Central memory CD8-positive, alpha-beta T cell (primary cell): Measurements from ENCODE around the gene MAD1L1.

ENCODE experiments used
- ATAC-seq: fragments of 150-1000 bp; cut with Tn5 transposase; replicated peaks from 2 replicates; pipeline ENCODE4 v1.10.0; 2022; ENCODE audit warnings: mild to moderate bottlenecking, moderate FRiP score, moderate number of reproducible peaks; ENCODE audit not compliant: poor library complexity, severe bottlenecking; ENCODE audit errors: extremely low read depth
- DNase-seq, 2 donors: peaks; one replicate each; pipeline ENCODE4 v3.0.0; 2021; ENCODE audit warnings: low spot score in 2 of 2
- H3K27ac Mint-ChIP-seq: one replicate; pipeline ENCODE4 v1.8.0; 2022; ENCODE audit warnings: low read depth, mild to moderate bottlenecking, moderate library complexity, mixed read lengths
- H3K27me3 Mint-ChIP-seq: one replicate; pipeline ENCODE4 v1.8.0; 2022; ENCODE audit warnings: mixed read lengths
- H3K36me3 Mint-ChIP-seq: one replicate; pipeline ENCODE4 v1.8.0; 2022; ENCODE audit warnings: mild to moderate bottlenecking, moderate library complexity, mixed read lengths; ENCODE audit not compliant: insufficient read depth
- H3K4me1 Mint-ChIP-seq: one replicate; pipeline ENCODE4 v1.8.0; 2022; ENCODE audit warnings: mixed read lengths
- H3K4me3 Mint-ChIP-seq: one replicate; pipeline ENCODE4 v1.8.0; 2022; ENCODE audit warnings: mild to moderate bottlenecking, moderate library complexity, mixed read lengths
- H3K9me3 Mint-ChIP-seq: one replicate; pipeline ENCODE4 v1.8.0; 2022; ENCODE audit warnings: mixed read lengths

MAD1L1 gene

DNA sequence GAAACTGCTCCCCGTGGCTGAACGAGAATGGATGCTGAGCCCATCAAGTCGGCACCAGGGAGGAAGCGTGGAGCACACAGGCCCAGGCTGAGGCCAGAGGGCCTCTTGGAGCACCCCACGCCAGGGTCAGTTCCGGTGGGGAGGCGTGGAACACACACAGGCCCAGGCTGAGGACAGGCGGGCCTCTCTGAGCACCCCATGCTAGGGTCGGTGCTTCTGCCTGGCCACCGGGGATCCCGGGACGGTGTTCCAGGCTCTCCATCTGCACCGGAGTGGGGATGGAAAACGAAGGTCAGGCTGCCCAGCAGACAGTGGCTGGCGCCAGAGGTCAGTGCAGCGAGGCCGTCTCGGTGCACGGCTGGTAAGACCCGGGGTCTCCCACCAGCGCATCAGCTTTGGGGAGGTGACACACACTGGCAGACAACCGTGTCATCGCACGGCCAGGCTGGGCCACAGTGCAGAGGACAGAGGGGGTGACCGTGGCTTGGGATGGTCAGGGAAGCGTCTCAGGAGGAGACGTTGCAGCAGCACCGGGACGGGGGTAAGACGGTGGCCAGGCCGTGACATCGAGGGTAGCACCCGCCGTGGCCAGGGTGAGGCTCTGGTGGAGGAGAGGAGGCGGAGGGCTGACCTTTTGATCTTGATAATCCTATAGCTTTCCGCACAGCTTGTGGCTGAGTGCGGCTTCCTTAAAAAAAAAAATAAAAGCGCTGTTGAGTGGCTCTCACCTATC lies 358.7 kb downstream of the MAD1L1 start:
- Mint-ChIP-seq H3K9me3 (no peaks in the 10 kb centered on the region), H3K36me3 (peaks cover 6% of the 10 kb centered on the region), H3K4me3 (no peak overlapping the region), H3K27ac (no peak overlapping the region), H3K4me1 (peaks cover 35% of the 10 kb centered on the region), H3K27me3 (no peaks in the 10 kb centered on the region)
- DNase-seq, result no peak
- ATAC-seq, result no peak

DNA sequence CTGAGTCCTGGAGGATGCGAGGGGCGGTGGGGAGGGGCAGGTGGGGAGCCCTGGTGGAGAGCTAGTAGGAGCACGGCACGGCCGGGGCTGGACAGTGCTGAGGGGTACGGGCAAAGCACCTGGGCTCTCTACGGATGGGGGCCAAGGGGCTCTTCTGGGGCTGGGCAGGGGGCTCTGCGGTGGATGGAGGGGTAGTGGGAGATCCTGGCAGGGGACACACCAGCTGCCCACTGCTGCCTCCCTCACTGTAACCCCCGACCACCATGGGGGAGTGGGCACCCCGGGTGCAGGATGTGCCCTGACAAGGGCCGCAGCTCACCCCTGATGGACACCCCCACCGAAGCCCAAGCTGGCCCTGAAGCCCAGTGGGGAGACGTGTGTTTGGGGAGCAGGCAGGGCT lies 359.3 kb downstream of the MAD1L1 start:
- no peak overlapping the region for H3K27ac Mint-ChIP-seq

DNA sequence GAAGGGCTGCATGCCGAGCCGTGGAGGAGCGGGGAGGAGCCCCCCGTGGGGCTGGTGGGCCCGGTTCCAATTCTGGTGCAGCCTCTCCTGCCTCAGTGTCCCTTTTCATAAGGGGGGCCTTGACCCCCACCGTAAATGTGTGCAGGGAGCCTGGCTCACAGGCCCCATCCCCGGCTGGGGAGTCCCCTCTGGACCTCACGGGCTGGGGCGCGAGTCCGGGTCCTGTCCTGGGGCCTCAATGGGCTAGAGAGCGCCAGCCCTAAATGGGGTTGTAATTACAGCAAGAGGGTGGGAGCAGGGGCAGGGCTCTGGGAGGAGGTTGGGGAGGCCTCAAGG lies 359.7 kb downstream of the MAD1L1 start:
- H3K27me3 Mint-ChIP-seq, result no peaks in the 10 kb centered on the region
- H3K4me1 Mint-ChIP-seq, result peaks cover 35% of the 10 kb centered on the region
- peaks cover 6% of the 10 kb centered on the region for H3K36me3 Mint-ChIP-seq
- no peak for ATAC-seq
- H3K9me3 Mint-ChIP-seq, result no peaks in the 10 kb centered on the region
- no peak for DNase-seq
- H3K27ac Mint-ChIP-seq, result peak overlapping the region; percentile 10
- no peak overlapping the region for H3K4me3 Mint-ChIP-seq

More for the DNA sequence above, 359.3 kb downstream of the MAD1L1 start:
- H3K9me3 Mint-ChIP-seq, result no peaks in the 10 kb centered on the region
- peaks cover 35% of the 10 kb centered on the region for H3K4me1 Mint-ChIP-seq
- peaks cover 6% of the 10 kb centered on the region for H3K36me3 Mint-ChIP-seq
- H3K4me3 Mint-ChIP-seq, result no peak overlapping the region
- ATAC-seq (no peak), DNase-seq (no peak)
- no peaks in the 10 kb centered on the region for H3K27me3 Mint-ChIP-seq

DNA sequence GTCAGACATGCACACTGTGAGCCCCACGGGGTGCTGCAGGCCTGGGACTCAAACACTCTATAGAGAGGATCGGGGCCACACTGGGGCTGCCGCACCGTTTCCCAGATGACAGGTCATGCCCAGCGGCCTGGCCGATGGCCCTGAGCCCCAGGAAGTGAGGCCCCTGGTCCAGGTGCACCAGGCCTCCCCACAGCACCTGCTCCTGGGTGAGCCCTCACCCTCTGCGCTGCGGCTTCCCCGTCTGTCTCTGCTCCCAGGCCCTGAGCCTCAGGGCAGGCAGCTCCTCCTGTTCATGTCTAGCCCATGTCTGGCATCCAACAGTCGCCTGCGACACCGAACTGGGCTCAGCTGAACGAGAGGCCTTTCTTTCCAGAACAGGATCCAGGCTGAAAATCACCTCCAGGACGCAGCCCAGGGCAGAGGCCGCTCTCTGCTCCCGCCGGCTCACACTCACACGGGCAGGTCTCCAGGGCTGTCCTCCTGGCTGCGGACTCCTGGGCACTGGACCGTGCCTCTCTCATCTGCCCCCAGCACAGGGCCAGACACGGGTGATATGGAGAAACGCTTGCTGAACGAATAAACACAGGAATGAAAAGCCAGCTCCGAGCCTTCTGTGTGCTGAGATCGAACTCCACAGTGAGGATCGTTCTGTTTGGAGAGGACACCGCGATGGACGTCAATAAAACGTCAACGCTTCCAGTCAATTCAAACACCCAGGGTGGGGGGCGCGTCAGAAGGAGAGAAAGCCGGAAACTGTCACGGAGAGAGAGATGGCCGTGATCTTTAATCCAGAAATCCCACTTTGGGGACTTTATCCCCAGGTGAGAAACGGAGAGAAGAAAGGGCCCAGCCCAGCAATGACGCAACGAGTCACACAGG lies 360.3 kb downstream of the MAD1L1 start:
- Mint-ChIP-seq H3K27ac (peak overlapping the region; percentile 10), H3K27me3 (no peaks in the 10 kb centered on the region), H3K4me3 (no peak overlapping the region), H3K9me3 (no peaks in the 10 kb centered on the region), H3K36me3 (peaks cover 6% of the 10 kb centered on the region), H3K4me1 (peaks cover 35% of the 10 kb centered on the region)
- DNase-seq (no peak), ATAC-seq (no peak)

DNA sequence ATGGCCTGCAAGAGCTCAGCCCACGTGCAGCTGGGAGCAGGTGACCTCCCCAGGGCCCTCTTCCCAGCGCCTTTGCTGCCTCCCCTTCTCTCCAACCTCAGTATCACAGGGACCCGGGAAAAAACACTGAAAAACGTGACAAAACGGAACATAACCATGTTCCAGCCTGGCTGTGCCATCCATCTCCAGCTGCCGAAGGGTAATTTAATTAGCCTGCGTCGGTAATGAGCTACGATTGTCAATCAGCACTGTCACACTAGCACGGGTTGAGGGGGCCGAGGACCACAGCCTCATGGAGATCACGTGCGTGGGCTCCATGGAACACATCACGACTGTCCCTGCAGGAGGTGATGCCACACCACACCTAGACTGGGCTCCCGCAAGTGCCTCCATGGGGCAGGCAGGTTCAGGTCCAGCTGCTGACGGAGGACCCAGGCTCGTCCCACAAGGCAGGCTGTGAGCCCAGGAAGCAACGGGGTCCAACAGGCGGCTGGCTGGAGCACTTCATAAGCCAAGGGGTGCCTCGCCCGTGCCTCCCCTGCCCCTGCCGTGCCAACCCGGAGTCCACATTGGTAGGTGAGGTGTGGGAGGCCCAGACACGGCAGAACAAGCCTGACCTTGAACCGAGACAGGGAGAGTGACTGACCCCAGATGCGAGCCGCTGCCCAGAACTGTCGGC lies 363.2 kb downstream of the MAD1L1 start:
- ATAC-seq (no peak), DNase-seq (no peak)
- no peaks in the 10 kb centered on the region for H3K27me3 Mint-ChIP-seq
- peaks cover 44% of the 10 kb centered on the region for H3K4me1 Mint-ChIP-seq
- H3K27ac Mint-ChIP-seq, result no peak overlapping the region
- no peak overlapping the region for H3K4me3 Mint-ChIP-seq
- peaks cover 12% of the 10 kb centered on the region for H3K36me3 Mint-ChIP-seq
- no peaks in the 10 kb centered on the region for H3K9me3 Mint-ChIP-seq

DNA sequence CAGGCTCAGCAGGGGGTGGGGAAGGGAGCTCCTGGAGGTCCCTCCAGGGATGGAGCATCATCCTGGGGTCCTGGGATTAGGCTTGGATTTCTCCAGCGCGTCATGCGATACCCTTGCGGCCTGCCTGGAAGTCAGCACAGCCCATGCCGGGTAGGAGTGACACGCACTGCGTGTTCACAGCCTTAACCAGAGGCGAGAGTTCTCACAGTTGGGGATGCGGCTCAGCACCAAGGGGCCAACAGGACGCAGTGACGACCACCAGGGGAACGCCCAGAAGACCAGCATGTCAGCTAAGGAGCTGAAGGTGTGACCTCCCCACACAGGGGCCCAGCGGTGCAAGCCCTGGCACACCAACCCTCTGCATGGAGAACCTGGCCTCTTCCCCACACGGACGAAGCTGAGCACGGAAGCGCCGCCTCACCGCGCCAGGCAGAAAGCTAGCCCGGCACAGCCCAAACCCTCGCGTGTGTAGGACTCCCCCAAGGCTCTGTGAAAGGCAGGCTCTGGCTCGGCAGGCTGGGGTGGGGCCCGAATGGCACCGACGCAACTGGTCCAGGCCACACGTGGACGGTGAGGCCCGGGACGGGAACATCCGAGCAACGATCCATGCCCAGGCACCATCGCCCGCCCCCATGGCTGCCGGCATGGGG lies 364.1 kb downstream of the MAD1L1 start:
- peaks cover 10% of the 10 kb centered on the region for H3K36me3 Mint-ChIP-seq
- DNase-seq (no peak), ATAC-seq (no peak)
- no peaks in the 10 kb centered on the region for H3K27me3 Mint-ChIP-seq
- H3K4me3 Mint-ChIP-seq, result no peak overlapping the region
- H3K4me1 Mint-ChIP-seq, result peaks cover 37% of the 10 kb centered on the region
- no peak overlapping the region for H3K27ac Mint-ChIP-seq
- no peaks in the 10 kb centered on the region for H3K9me3 Mint-ChIP-seq

DNA sequence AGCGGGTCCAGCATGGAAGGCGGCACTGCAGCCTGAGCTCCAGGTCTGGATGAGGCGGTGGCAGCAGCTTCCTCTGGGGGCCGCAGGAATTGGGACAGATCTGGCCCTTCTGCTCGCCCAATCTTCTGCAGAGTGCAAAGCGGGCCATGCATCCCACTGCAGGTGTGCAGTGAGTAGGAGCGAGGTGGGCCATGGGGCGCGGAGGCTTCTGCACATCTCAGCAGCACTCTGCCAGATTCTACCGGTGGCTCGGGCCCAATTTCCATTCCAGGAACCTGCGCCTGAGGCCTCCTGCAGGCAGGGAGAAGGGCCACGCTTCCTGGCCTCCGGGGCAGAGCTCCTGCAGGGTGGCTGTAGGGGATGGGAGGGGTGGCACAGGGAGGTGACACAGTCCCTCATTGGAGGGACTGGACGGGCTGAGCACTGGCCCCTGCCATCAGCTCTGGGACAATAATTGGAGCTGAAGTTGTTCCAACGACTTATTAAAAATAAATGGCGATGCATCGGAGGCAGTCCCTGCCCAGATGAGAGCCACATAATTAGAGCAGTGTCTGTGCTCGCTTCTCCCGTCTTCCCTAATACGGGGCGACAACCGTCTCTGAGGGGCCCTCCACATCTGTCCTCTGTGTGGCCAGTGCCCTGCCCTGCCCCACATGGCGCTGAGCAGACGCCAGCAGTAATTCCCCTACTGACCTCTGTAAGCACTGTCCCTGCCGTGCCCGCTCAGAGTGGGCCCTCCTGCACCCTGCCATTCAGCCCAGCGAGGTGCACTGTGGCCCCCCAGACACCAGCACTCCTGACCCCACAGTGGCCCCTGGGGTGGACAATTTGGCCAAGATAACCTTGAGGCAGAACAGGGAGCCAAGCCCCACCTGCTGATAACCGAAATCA lies 365.1 kb downstream of the MAD1L1 start:
- peak overlapping the region; percentile 41 for H3K27ac Mint-ChIP-seq
- H3K36me3 Mint-ChIP-seq, result peaks cover 10% of the 10 kb centered on the region
- no peak for ATAC-seq
- H3K4me3 Mint-ChIP-seq, result peak overlapping the region; percentile 18
- H3K27me3 Mint-ChIP-seq, result no peaks in the 10 kb centered on the region
- no peak for DNase-seq
- no peaks in the 10 kb centered on the region for H3K9me3 Mint-ChIP-seq
- H3K4me1 Mint-ChIP-seq, result peaks cover 37% of the 10 kb centered on the region

DNA sequence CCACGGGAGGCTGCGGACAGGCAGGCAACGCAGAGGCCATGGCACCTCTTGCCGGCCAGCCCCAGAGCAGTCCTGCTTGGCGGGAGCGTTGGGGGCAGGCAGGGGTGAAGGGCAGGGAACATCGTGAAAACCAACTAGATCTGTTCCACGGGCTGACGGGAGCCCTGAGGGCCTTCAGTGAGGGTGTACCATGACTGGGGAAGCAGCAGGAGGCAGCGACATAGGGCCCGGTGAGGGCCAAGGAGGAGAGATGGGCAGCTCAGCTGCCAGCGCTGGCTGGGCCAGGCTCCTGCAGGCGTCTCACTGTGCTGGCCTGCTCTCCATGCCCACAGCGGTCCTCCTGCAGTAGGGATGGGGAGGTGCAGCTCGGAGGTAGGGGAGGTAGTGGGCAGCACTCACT lies 366.1 kb downstream of the MAD1L1 start:
- H3K27ac Mint-ChIP-seq, result peak overlapping the region; percentile 78
- DNase-seq (no peak), ATAC-seq (no peak)
- no peaks in the 10 kb centered on the region for H3K27me3 Mint-ChIP-seq
- H3K9me3 Mint-ChIP-seq, result no peaks in the 10 kb centered on the region
- no peak overlapping the region for H3K4me3 Mint-ChIP-seq
- peaks cover 37% of the 10 kb centered on the region for H3K4me1 Mint-ChIP-seq
- H3K36me3 Mint-ChIP-seq, result peaks cover 10% of the 10 kb centered on the region

DNA sequence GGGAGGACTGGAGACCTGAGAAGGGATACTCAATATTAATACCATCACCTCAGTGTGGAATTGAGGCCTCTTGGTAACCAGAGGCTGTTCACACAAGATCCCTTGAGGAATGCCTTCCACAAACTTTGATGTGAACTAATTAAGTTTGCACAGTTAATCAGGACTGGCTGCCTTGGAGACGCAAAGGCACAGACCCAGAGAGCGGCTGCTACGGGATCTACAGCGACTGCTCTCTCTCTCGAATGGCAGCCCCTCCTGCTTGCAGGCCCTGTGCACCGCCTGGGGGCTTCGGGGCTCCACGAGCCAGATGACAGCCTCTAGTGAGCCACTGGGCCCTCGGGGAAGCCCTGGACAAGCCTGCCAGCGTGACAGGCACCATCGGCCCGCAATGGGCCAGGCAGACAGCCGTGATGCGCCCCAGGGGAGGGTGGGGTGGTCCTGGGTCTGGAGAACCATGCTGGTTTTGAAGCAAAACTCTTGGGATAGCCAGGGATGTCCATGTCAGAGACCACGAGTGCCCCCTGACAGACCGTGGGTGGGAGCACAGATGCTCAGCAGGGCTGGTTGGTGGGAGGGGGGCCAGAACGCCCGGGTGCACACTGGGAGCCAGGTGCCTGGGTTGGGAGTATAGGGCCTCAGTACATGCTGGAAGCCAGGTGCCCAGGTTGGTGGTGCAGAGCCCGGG lies 367.0 kb downstream of the MAD1L1 start:
- ATAC-seq (no peak), DNase-seq (no peak)
- H3K27ac Mint-ChIP-seq, result peak overlapping the region; percentile 78
- peaks cover 36% of the 10 kb centered on the region for H3K4me1 Mint-ChIP-seq
- H3K9me3 Mint-ChIP-seq, result no peaks in the 10 kb centered on the region
- no peak overlapping the region for H3K4me3 Mint-ChIP-seq
- H3K36me3 Mint-ChIP-seq, result peaks cover 10% of the 10 kb centered on the region
- H3K27me3 Mint-ChIP-seq, result no peaks in the 10 kb centered on the region

DNA sequence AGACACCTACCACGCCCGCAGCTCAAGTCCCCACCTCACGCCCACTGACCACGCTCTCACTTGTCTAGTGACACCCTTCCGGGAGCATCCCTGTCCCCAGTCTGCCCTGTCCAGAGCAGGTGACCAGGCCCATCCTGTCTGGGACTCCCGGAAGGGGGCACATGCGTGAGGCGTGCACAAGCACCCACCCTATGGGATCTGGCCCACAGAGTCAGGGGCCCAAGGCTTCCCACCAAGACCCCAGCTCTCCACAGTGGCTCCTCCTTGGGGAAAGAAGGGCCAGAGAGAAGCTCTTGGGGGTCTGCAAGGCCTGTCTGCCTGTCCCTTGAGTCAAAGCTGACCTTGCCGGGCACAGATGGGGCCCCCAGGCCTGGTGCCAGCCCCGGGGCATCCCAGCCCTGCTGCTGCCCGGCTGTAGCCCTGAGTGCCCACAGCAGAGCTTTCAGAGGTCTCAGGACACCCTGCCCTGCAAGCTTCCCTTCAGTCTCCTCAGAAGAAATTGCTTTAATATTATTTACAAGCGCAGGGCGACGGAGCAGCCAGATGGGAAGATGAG lies 367.7 kb downstream of the MAD1L1 start:
- H3K27me3 Mint-ChIP-seq, result no peaks in the 10 kb centered on the region
- H3K9me3 Mint-ChIP-seq, result no peaks in the 10 kb centered on the region

More for the DNA sequence above, 367.7 kb downstream of the MAD1L1 start:
- H3K4me3 Mint-ChIP-seq, result no peak overlapping the region
- peak overlapping the region; percentile 38 for H3K27ac Mint-ChIP-seq
- peaks cover 35% of the 10 kb centered on the region for H3K4me1 Mint-ChIP-seq
- peaks cover 13% of the 10 kb centered on the region for H3K36me3 Mint-ChIP-seq
- DNase-seq, result no peak
- no peak for ATAC-seq
